H9 (cell line): ENCODE data around the gene RASSF9. TPM values are rescaled to one million over a fixed set of nuclear protein-coding genes. Genes with fewer than 3 reads are reported as not detected.

Experiments used
- DNase-seq: peaks from one replicate; pipeline ENCODE4 v3.0.0-alpha.2; 2017
- H2AFZ ChIP-seq: one replicate; pipeline ENCODE4 v1.6.1; 2013; ENCODE audit warnings: mild to moderate bottlenecking, low read length, control low read depth, moderate library complexity
- H2AK5ac ChIP-seq: 2 replicates; pipeline ENCODE4 v1.6.1; 2013; ENCODE audit warnings: low read length, control low read depth, mixed read lengths; ENCODE audit not compliant: insufficient read length
- H2BK120ac ChIP-seq: one replicate; pipeline ENCODE4 v1.6.1; 2013; ENCODE audit warnings: low read depth, mild to moderate bottlenecking, low read length, control low read depth, inconsistent platforms; ENCODE audit not compliant: poor library complexity, severe bottlenecking
- H2BK12ac ChIP-seq: 2 replicates; pipeline ENCODE4 v1.6.1; 2013; ENCODE audit warnings: low read length, control low read depth, mixed read lengths, low read depth; ENCODE audit not compliant: insufficient read length
- H2BK15ac ChIP-seq: 2 replicates; pipeline ENCODE4 v1.6.1; 2013; ENCODE audit warnings: low read depth, low read length, control low read depth
- H2BK20ac ChIP-seq: one replicate; pipeline ENCODE4 v1.6.1; 2013; ENCODE audit warnings: low read depth, mild to moderate bottlenecking, low read length, control low read depth, inconsistent platforms; ENCODE audit not compliant: poor library complexity, severe bottlenecking
- H2BK5ac ChIP-seq: 2 replicates; pipeline ENCODE4 v1.6.1; 2013; ENCODE audit warnings: low read length, control low read depth, mixed read lengths; ENCODE audit not compliant: insufficient read length
- H3K14ac ChIP-seq: 2 replicates; pipeline ENCODE4 v1.6.1; 2013; ENCODE audit warnings: low read length, control low read depth; ENCODE audit not compliant: insufficient read depth
- H3K18ac ChIP-seq: 2 replicates; pipeline ENCODE4 v1.6.1; 2013; ENCODE audit warnings: low read depth, mild to moderate bottlenecking, mixed read lengths, low read length, control low read depth; ENCODE audit not compliant: insufficient read length
- H3K23ac ChIP-seq: 2 replicates; pipeline ENCODE4 v1.6.1; 2013; ENCODE audit warnings: low read length, control low read depth, mixed read lengths, low read depth; ENCODE audit not compliant: insufficient read length
- H3K23me2 ChIP-seq: 2 replicates; pipeline ENCODE4 v1.6.1; 2013; ENCODE audit warnings: low read depth, mild to moderate bottlenecking, mixed read lengths, low read length, control low read depth; ENCODE audit not compliant: insufficient read length, poor library complexity, severe bottlenecking
- H3K27ac ChIP-seq: 2 replicates; pipeline ENCODE4 v1.5.1; 2013; ENCODE audit warnings: low read length, control low read depth, mixed read lengths, low read depth; ENCODE audit not compliant: insufficient read length
- H3K27me3 ChIP-seq: 2 replicates; pipeline ENCODE4 v1.6.1; 2013; ENCODE audit warnings: low read length, control low read depth, inconsistent platforms; ENCODE audit not compliant: insufficient read depth
- H3K4ac ChIP-seq: 2 replicates; pipeline ENCODE4 v1.6.1; 2013; ENCODE audit warnings: low read depth, mild to moderate bottlenecking, control low read depth, inconsistent platforms, low read length, moderate library complexity
- H3K4me1 ChIP-seq: 2 replicates; pipeline ENCODE4 v1.6.1; 2013; ENCODE audit warnings: low read length, control low read depth, inconsistent platforms; ENCODE audit not compliant: insufficient read depth
- H3K4me2 ChIP-seq: 2 replicates; pipeline ENCODE4 v1.6.1; 2013; ENCODE audit warnings: low read length, control low read depth, mixed read lengths; ENCODE audit not compliant: insufficient read length, insufficient read depth
- H3K56ac ChIP-seq: 2 replicates; pipeline ENCODE4 v1.6.1; 2013; ENCODE audit warnings: low read depth, mild to moderate bottlenecking, mixed read lengths, low read length, control low read depth; ENCODE audit not compliant: insufficient read length
- H3K79me1 ChIP-seq: 2 replicates; pipeline ENCODE4 v1.6.1; 2013; ENCODE audit warnings: low read depth, mild to moderate bottlenecking, moderate library complexity, low read length, control low read depth, inconsistent platforms; ENCODE audit not compliant: insufficient read depth, poor library complexity, severe bottlenecking
- H3K79me2 ChIP-seq: 2 replicates; pipeline ENCODE4 v1.6.1; 2013; ENCODE audit warnings: low read length, control low read depth, inconsistent platforms; ENCODE audit not compliant: insufficient read depth
- H3K9ac ChIP-seq: 2 replicates; pipeline ENCODE4 v1.6.1; 2013; ENCODE audit warnings: low read length, control low read depth, mixed read lengths; ENCODE audit not compliant: insufficient read length; ENCODE audit errors: extremely low read depth
- H3K9me3 ChIP-seq: one replicate; pipeline ENCODE4 v1.6.1; 2013; ENCODE audit warnings: low read depth, low read length, inconsistent platforms; ENCODE audit not compliant: control insufficient read depth
- H3T11ph ChIP-seq: one replicate; pipeline ENCODE4 v1.6.1; 2013; ENCODE audit warnings: mild to moderate bottlenecking, low read length, control low read depth, inconsistent platforms
- H4K20me1 ChIP-seq: one replicate; pipeline ENCODE4 v1.6.1; 2013; ENCODE audit not compliant: control insufficient read depth, insufficient read length, insufficient read depth
- H4K5ac ChIP-seq: 2 replicates; pipeline ENCODE4 v1.6.1; 2013; ENCODE audit warnings: low read depth, mild to moderate bottlenecking, mixed read lengths, low read length, control low read depth; ENCODE audit not compliant: insufficient read length
- H4K8ac ChIP-seq: replicated peaks from 2 replicates; pipeline ENCODE4 v1.6.1; 2013; ENCODE audit warnings: low read length, control low read depth, mixed read lengths, low read depth; ENCODE audit not compliant: insufficient read length
- H4K91ac ChIP-seq: 2 replicates; pipeline ENCODE4 v1.6.1; 2013; ENCODE audit warnings: low read depth, mild to moderate bottlenecking, moderate library complexity, mixed read lengths, low read length, control low read depth; ENCODE audit not compliant: insufficient read length
- H3K27ac Mint-ChIP-seq, 3 experiments: 2 replicates in 2 of 3; 3 replicates in 1 of 3; pipeline ENCODE4 v1.8.0; 2020 to 2021; ENCODE audit warnings: mixed read lengths in 3 of 3, mild to moderate bottlenecking in 1 of 3, moderate library complexity in 1 of 3
- H3K27me3 Mint-ChIP-seq: 2 replicates; pipeline ENCODE4 v1.8.0; 2021; ENCODE audit warnings: low read depth, mild to moderate bottlenecking, moderate library complexity, mixed read lengths
- H3K36me3 Mint-ChIP-seq, 3 experiments: 2 replicates in 2 of 3; 3 replicates in 1 of 3; pipeline ENCODE4 v1.8.0; 2020 to 2021; ENCODE audit warnings: low read depth in 3 of 3, mixed read lengths in 3 of 3; ENCODE audit not compliant: insufficient read depth in 1 of 3
- H3K4me1 Mint-ChIP-seq, 2 experiments: 2 replicates each; pipeline ENCODE4 v1.8.0; 2020; ENCODE audit warnings: mixed read lengths in 2 of 2
- H3K4me3 Mint-ChIP-seq, 2 experiments: 2 replicates in 1 of 2; 3 replicates in 1 of 2; pipeline ENCODE4 v1.8.0; 2020 to 2021; ENCODE audit warnings: mild to moderate bottlenecking in 2 of 2, mixed read lengths in 2 of 2, moderate library complexity in 1 of 2
- H3K9me3 Mint-ChIP-seq, 2 experiments: 2 replicates in 1 of 2; 3 replicates in 1 of 2; pipeline ENCODE4 v1.8.0; 2020; ENCODE audit warnings: mild to moderate bottlenecking in 2 of 2, mixed read lengths in 2 of 2, moderate library complexity in 1 of 2
- total RNA-seq: library from RNA; stranded (reverse); gene quantifications from 2 replicates; pipeline ENCODE4 v1.2.1, GENCODE V29; 2021
- TF ChIP-seq, protein P1 (sequence below): fragments of 200-600 bp; sonication (generic); conservative IDR thresholded peaks from 3 replicates; pipeline ENCODE4 v1.8.0; 2021; ENCODE audit warnings: antibody characterized with exemption, mild to moderate bottlenecking

Gene RASSF9
- total RNA-seq, 1 experiment from 2014 or later: 0.04 TPM

DNA sequence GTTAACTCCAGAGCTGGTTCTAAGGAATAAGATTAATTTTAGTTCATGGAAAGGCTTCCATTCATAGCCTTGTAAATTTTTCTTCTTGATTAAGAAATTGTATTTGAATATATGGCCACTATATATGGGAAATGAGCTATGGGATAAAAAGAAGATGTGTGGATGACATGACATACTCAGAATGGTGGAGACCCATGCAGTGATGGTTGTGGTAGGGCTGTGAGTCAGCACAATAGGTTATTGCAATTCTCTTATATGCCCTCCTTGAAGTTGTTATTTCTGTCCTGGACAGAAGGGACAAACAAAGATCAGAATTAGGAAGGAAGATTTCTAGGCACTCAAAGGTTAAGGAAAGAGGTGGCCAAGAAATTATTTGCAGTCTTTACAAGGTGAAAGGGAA is 21.5 kb downstream of the RASSF9 start:
- Mint-ChIP-seq H3K27me3 (no peaks in the 10 kb centered on the region), H3K4me1 (no peaks in the 10 kb centered on the region), H3K9me3 (no peaks in the 10 kb centered on the region), H3K27ac (peak overlapping the region in 1 of 3 experiments; percentile 13; a peak in 3 of 7 replicates), H3K36me3 (no peaks in the 10 kb centered on the region), H3K4me3 (no peak overlapping the region)
- no peak overlapping the region for H4K91ac ChIP-seq
- H3K9me3 ChIP-seq: no peaks in the 10 kb centered on the region
- H2AK5ac ChIP-seq: no peak overlapping the region
- H3K27me3 ChIP-seq: no peaks in the 10 kb centered on the region
- no peak overlapping the region for H2BK15ac ChIP-seq
- H3K9ac ChIP-seq: no peak overlapping the region
- H3K14ac ChIP-seq: no peak overlapping the region
- TF ChIP-seq, protein P1, sequence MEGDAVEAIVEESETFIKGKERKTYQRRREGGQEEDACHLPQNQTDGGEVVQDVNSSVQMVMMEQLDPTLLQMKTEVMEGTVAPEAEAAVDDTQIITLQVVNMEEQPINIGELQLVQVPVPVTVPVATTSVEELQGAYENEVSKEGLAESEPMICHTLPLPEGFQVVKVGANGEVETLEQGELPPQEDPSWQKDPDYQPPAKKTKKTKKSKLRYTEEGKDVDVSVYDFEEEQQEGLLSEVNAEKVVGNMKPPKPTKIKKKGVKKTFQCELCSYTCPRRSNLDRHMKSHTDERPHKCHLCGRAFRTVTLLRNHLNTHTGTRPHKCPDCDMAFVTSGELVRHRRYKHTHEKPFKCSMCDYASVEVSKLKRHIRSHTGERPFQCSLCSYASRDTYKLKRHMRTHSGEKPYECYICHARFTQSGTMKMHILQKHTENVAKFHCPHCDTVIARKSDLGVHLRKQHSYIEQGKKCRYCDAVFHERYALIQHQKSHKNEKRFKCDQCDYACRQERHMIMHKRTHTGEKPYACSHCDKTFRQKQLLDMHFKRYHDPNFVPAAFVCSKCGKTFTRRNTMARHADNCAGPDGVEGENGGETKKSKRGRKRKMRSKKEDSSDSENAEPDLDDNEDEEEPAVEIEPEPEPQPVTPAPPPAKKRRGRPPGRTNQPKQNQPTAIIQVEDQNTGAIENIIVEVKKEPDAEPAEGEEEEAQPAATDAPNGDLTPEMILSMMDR: no peak
- no peak overlapping the region for H4K5ac ChIP-seq
- no peak overlapping the region for H3K4me2 ChIP-seq
- no peak overlapping the region for H2BK12ac ChIP-seq
- H3K23me2 ChIP-seq: no peaks in the 10 kb centered on the region
- no peak overlapping the region for H3K18ac ChIP-seq
- no peaks in the 10 kb centered on the region for H4K20me1 ChIP-seq
- H3K23ac ChIP-seq: no peak overlapping the region
- H3K79me1 ChIP-seq: no peaks in the 10 kb centered on the region
- no peak overlapping the region for H3T11ph ChIP-seq
- no peak overlapping the region for H3K4ac ChIP-seq
- no peak overlapping the region for H2BK5ac ChIP-seq
- no peak overlapping the region for H2BK120ac ChIP-seq
- H3K4me1 ChIP-seq: no peaks in the 10 kb centered on the region
- no peak for DNase-seq
- no peak overlapping the region for H3K56ac ChIP-seq
- no peak overlapping the region for H2BK20ac ChIP-seq
- H3K79me2 ChIP-seq: no peaks in the 10 kb centered on the region
- H4K8ac ChIP-seq: no peak overlapping the region
- no peak overlapping the region for H2AFZ ChIP-seq
- no peak overlapping the region for H3K27ac ChIP-seq
